Hypothalamus (tissue), 51 donors: Measurements from ENCODE around the gene CPNE5.

ENCODE experiments used
- DNase-seq, 51 donors: peaks; one replicate each; lab custom pipeline; 2025; lab: John Stamatoyannopoulos, UW

CPNE5 gene

GRCh38 chr6:36858407-36858981 lies 19.2 kb upstream of the CPNE5 start:
- DNase-seq, result peak in 1 of 51 donors; percentile 20

GRCh38 chr6:36857325-36857724 lies 18.1 kb upstream of the CPNE5 start:
- DNase-seq, result no peak

GRCh38 chr6:36856277-36856676 lies 17.0 kb upstream of the CPNE5 start:
- DNase-seq, result no peak

GRCh38 chr6:36855750-36856149 lies 16.5 kb upstream of the CPNE5 start:
- no peak for DNase-seq

GRCh38 chr6:36853325-36853724 lies 14.1 kb upstream of the CPNE5 start:
- no peak for DNase-seq

GRCh38 chr6:36852481-36853147 lies 13.4 kb upstream of the CPNE5 start:
- no peak for DNase-seq

GRCh38 chr6:36851626-36852025 lies 12.4 kb upstream of the CPNE5 start:
- no peak for DNase-seq

- DNase-seq, result peak in 32 of 51 donors; percentile 14 to 76 (median 46)
These were observed 11.9 kb upstream of the CPNE5 start for GRCh38 chr6:36851149-36851614.

GRCh38 chr6:36850021-36850420 lies 10.8 kb upstream of the CPNE5 start:
- no peak for DNase-seq

- DNase-seq, result peak in 13 of 51 donors; percentile 14 to 47 (median 31)
These were observed 9.6 kb upstream of the CPNE5 start for GRCh38 chr6:36848658-36849441.

GRCh38 chr6:36847991-36848390 lies 8.7 kb upstream of the CPNE5 start:
- DNase-seq, result no peak

GRCh38 chr6:36847152-36847551 lies 7.9 kb upstream of the CPNE5 start:
- DNase-seq, result no peak

GRCh38 chr6:36845233-36845632 lies 6.0 kb upstream of the CPNE5 start:
- DNase-seq, result no peak

- DNase-seq, result no peak
These were observed 5.3 kb upstream of the CPNE5 start for GRCh38 chr6:36844232-36845170.

- no peak for DNase-seq
These were observed 3.9 kb upstream of the CPNE5 start for GRCh38 chr6:36843170-36843569.

- no peak for DNase-seq
These were observed 2.5 kb upstream of the CPNE5 start for GRCh38 chr6:36841756-36842155.

- DNase-seq, result peak in 7 of 51 donors; percentile 9 to 74 (median 27)
These were observed 1.5 kb upstream of the CPNE5 start for GRCh38 chr6:36840432-36841403.

- peak in 19 of 51 donors; percentile 15 to 68 (median 32) for DNase-seq
These were observed 646 bp upstream of the CPNE5 start for GRCh38 chr6:36839749-36840431.

- no peak for DNase-seq
These were observed 1.6 kb downstream of the CPNE5 start for GRCh38 chr6:36837686-36838085.
